GM19467 (cell line): ENCODE measurements around the gene DERL2.
"Not testable (repeated sequence)": the region's sequence is repeated elsewhere in the genome, so short reads cannot be mapped to it uniquely, and the experiment has no call there.

Experiments used
- ATAC-seq: cut with Tn5 transposase; IDR thresholded peaks from one replicate; pipeline ENCODE4 v1.9.1; 2021; ENCODE audit warnings: mild to moderate bottlenecking, moderate library complexity; ENCODE audit not compliant: unreplicated experiment

Gene DERL2

DNA sequence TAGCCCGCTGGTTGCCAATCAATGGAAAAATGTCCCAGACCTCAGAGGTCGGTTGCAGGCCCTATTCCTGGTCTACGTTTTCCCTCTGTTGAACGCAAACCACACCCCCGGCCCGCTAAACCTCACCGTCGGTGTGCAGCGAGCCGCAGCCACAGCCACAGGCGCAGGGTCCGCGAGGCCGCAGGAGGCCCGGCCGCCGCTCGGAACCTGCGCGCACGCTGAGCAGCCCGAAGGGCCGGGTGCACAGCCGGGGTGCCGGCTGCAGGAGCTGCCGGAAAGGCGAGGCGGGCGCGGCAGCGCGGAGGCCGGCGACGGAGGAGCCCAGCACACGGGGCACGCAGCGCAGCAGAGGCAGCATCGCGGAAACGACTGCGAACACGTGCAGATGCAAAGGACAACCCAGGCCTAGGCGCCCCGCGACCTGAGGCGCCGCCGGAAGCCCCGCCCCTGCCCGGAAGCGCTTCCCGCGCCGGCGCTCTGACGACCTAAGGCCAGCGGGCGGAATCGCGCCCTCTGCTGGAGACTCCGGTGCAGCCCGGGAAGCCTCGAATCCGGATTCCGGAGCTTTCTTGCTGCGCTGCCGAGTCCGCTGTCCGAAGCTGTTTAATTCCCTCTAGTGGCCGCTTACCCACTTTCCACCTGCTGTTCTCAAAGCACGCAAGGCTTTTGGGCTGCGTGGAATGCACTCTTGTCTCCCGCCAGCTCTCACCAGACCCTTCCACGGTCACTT, 47.1 kb downstream of the DERL2 start, which contains the start of gene C1QBP:
C1QBP (minus strand) TSS at position 440 of the 730 bp plus-strand sequence; CDS start at position 358, 82 bp downstream.
- ATAC-seq: peak; percentile 81

DNA sequence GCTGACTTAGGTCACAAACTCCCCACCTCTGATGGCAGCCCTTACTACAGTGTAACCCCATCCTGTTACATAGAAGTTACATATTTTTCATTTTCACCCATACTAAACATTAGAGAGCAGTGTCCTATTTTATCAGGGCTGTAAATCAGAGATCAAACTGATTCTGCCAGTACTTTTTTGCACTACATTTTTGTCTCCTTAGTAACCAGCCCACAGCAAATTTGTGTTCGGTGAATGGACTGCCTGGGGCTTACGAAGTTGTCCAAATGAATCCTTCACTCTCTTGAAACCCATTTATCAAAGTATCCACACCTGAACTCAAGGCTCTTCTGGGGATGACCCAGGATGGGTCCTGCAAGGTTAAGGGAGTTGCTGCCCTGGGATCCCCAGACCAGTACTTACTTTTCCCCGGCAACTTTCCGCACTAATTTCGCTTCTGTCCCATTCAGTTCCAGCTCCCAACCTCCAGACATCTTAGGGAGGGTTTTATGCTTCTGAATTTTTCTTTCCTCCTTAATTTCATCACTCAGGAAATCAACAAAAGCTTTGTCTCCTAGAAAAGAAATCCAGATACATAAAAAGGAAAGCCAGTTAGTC, 48.2 kb downstream of the DERL2 start:
- ATAC-seq: no peak

DNA sequence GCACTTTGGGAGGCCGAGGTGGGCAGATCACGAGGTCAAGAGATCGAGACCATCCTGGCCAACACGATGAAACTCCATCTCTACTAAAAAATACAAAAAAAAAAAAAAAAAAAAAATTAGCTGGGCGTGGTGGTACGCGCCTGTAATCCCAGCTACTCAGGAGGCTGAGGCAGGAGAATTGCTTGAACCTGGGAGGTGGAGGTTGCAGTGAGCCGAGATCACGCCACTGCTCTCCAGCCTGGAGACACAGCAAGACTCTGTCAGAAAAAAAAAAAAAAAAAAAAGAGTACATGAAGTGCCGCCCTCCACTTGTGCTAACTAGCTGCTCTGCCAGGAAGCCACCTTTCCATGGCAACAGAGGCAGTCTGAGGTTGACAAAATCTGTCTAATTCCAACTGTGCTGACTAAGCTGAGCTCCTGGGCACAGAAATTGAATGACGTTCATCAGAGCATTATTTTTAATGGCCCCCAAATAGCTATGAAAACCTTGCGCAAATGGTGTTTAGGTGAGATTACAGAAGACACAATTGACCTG, 50.1 kb downstream of the DERL2 start:
- ATAC-seq: not testable (repeated sequence)

DNA sequence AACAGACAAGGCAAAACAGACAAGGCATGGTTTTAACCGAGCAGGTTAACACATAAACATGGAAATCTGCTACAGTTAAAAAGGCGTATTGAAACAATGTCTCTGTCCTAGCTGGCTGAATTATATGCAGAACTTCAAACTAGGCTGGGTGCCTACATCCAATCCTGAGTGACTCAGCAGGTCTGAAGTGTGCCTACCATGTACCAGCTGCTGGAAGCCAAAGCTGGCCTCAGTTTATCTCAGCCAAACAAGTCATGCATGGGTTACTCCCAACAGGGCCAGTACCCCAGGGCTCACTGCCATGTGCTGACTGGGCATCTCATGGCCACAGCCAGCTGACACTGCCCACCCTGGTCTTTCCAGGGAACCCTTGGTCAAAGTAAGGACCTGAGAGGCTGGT, 51.0 kb downstream of the DERL2 start:
- no peak for ATAC-seq

DNA sequence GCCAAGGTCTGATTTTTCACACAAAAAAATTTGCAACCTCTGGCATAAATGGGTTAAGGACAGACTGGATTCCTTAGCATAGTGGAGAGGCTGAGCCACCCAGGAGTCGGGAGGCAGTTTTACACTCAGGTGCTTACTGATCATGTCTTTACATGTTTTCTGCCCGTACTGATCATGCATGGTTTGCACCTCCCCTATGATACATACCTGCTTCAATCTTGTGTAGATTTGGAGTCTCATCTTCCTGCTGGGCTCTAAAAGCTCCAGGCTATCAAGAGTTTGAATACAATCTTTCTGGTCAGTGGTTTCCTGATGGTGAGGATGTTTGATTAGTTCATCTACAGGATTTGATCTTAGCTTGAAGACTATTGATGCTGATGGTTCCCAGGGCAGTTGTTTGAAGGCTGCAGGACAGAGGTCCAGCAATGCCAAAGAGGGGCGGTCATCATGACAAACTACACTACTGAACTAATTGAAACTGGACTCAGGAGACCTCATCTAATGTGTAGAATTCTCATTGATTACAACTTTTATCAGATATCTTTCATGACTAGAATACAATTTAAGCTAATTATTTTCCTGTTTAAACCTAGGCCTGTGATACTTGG, 53.9 kb downstream of the DERL2 start:
- ATAC-seq: no peak

DNA sequence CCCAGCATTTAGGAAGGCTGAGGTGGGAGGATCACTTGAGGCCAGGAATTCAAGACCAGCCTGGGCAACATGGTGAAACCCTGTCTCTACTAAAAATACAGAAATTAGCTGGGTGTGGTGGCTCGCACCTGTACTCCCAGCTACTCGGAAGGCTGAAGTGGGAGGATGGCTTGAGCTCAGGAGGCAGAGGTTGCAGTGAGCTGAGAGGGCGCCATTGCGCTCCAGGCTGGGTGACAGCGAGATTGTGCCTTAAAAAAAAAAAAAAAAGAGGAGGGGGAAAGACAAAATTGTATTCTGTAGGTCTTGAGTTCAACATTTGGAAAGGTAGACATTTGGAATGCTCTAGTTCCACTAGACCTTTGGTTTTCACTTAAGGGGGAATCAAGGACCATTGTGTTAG, 54.7 kb downstream of the DERL2 start:
- not testable (repeated sequence) for ATAC-seq

DNA sequence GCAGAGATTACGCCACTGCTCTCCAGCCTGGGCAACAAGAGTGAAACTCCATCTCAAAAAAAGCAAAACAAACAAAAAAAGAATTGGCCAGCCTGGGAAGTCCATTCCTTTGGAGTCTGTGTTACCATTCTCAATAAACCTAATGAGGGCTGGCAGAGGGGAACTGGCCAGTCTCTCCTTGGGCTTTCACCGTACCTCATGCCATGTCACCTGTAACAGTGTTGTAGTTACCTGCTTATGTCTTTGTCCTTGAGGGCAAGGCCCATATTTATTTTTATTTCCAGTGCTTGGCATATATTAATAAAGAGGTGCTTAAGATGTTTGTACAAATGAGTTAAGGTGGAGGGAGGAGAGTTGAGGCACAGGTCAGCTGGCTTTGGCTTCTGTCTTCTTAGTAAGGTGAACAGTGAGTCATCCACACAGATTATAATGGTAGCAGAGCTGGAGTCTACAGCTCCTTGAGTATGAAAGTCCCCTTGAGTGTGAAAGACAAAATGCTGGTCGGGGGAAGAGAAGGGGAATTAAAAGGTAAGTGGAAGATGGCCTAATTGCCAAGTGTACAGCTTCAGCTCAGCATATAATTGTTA, 55.5 kb downstream of the DERL2 start:
- ATAC-seq: no peak

DNA sequence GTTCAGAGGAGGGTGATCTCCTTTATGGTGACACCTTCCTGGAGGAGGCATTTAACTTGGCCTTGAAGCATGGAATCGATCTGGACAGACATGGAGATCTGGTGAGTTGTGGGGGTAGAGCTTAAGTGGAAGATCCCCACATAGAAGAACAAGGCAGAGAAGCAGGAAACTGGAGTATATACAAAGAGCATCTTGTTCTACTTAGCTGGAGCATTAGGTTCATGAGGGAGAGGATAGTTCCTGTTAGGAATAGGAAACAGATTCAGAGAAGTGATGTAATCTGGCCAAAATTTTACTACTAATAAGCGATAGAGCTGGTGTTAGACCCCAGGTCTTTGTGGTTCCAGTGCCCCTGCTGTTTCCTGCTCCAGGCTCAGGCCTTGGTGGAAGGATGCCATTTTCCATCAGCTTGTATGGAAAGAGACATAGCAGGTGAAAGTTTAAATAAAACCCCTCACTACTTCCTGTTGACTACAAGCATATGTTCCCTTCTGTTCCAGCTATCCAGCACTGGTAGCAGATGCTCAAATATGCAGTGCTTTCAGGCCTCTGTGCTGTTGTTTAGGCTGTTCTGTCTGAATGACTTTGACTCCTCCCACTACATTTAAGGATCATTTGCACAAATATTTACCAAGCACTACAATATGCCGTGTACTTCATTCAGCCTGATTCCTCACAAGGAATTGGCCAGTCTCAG, 56.6 kb downstream of the DERL2 start:
- ATAC-seq: no peak

DNA sequence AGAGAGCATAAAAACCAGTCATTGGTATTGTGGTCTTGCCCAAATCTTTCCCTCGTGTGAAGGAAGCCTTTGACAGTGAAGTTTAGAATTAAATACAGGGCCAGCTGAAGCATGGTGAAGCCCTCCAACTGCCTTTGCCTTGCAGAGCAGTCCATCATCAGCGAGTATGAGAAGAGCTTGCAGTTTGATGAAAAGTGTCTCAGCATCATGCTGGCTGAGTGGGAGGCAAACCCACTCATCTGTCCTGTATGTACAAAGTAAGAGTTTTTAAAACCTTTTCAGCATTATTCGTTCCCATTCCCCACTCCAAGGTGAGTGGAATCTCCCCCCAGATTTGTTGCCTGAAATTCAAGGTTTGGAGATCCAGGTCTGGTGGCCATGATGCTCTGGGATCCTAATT, 60.2 kb downstream of the DERL2 start:
- no peak for ATAC-seq

DNA sequence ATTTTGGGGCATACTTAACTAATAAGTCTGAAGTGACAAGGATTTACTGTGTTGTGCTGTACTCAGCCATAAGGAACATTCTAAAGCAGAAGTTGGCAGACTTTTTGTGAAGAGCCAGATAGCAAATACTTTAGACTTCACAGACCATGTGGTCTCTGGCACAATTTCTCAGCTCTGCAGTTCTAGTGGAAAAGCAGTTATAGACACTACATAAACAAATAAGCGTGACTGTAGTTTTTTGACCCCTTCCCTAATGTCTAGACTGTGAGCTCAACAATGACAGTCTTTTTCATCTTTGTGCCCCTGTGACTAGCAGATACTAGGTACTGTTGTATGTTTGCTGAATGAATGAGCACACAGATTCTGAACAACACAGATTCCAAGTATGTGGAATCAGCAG, 61.1 kb downstream of the DERL2 start:
- no peak for ATAC-seq

DNA sequence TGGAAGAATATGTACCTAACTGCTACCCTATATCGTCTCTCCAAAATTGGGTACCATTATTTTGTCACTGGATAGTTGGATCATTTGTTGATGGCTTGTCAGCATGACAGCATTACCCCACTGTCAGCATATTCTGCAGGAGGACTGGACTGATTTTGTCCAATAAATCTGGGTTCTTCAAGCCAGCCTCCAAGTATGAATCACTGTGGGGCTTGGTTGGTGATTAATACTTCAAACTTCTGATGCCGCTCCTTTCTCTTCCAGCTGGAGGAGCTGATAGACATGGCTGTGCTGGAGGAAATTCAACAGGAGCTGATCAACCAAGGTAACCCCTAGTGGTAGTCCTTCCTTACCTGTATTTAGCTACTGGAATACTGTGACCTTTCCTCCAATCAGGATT, 63.5 kb downstream of the DERL2 start:
- no peak for ATAC-seq
